Uterus (tissue), 4 donors: ENCODE results near the gene KRTAP19-4. TPM values are rescaled to one million over a fixed set of nuclear protein-coding genes. Genes with fewer than 3 reads are reported as not detected.

Experiments used
- DNase-seq, 2 donors: peaks; one replicate each; pipeline ENCODE4 v3.0.0-alpha.2; 2019 to 2020
- H3K27ac ChIP-seq, 2 donors: fragments of 200-600 bp; sonication (generic); 1 replicate in 1 of 2; 2 replicates in 1 of 2; pipeline ENCODE4 v1.5.1; 2016 to 2018
- H3K27me3 ChIP-seq, 2 donors: fragments of 200-600 bp; sonication (generic); one replicate each; pipeline ENCODE4 v1.5.1; 2018 to 2019; ENCODE audit warnings: control low read depth in 1 of 2
- H3K36me3 ChIP-seq, 2 donors: fragments of 200-600 bp; sonication (generic); one replicate each; pipeline ENCODE4 v1.5.1; 2019; ENCODE audit warnings: control low read depth in 1 of 2
- H3K4me1 ChIP-seq, 2 donors: fragments of 200-600 bp; sonication (generic); one replicate each; pipeline ENCODE4 v1.5.1; 2018 to 2019; ENCODE audit warnings: control low read depth in 1 of 2
- H3K4me3 ChIP-seq, 2 donors: fragments of 200-600 bp; sonication (generic); 1 replicate in 1 of 2; 2 replicates in 1 of 2; pipeline ENCODE4 v1.5.1; 2018 to 2019; ENCODE audit warnings: mild to moderate bottlenecking in 1 of 2
- H3K9me3 ChIP-seq, 2 donors: fragments of 200-600 bp; sonication (generic); one replicate each; pipeline ENCODE4 v1.5.1; 2019; ENCODE audit warnings: control low read depth in 1 of 2
- POLR2A ChIP-seq, 2 donors: fragments of 450-650 bp; IDR thresholded peaks; one replicate each; pipeline ENCODE4 v1.6.1; 2016; ENCODE audit warnings: antibody characterized with exemption in 2 of 2, mild to moderate bottlenecking in 1 of 2, moderate library complexity in 1 of 2
- intact Hi-C: fragments of 100-400 bp; cut with DNase I; formaldehyde crosslinking; loops from one replicate; pipeline ENCODE4 v1.15.1; 2023; ENCODE audit warnings: low total_unique reads
- small RNA-seq: library from RNA; depleted of rRNA; stranded (forward); fragments of <200 nt; gene quantifications from one replicate; pipeline ENCODE3, GENCODE V24; 2016
- total RNA-seq, 4 donors: library from RNA; depleted of rRNA in 3 of 4; stranded (reverse); fragments of >200 nt in 3 of 4; gene quantifications; one replicate each; pipeline versions ENCODE4 v1.1.0 to v1.2.4, GENCODE V29; 2014 to 2023
- TF ChIP-seq, protein P1 (sequence below), 4 experiments: fragments of 200-600 bp in 2 of 4; fragments of 450-650 bp in 2 of 4; sonication (generic) in 2 of 4; IDR thresholded peaks; one replicate each; pipeline ENCODE4 v1.5.1; 2016 to 2019; ENCODE audit warnings: antibody characterized with exemption in 4 of 4, mild to moderate bottlenecking in 2 of 4, moderate library complexity in 1 of 4
- donor health status: DM: yes; HTN: yes; CAD: no.

The KRTAP19-4 gene
- total RNA-seq, 4 donors from 2014 or later = not detected

DNA sequence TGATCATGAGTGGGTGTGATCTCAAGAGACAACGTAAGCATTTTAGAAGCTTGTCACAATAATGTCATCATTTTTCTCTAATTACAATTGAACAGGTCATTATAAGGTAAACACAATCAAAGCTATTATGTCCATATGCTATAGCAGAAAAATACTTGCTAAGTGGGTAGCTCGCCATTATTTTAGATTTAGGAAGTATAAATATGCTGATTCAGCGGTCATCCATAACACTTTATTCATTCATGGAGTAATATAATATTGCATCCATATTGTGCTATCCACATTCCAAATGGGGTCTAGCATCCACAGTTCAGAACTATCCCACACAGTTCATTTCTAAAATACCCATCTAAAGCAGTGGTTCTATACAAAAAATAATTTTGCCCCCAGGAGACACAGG lies 48.5 kb downstream of the KRTAP19-4 start:
- H3K27ac ChIP-seq = no peak overlapping the region
- intact Hi-C loops = no loop called here
- TF ChIP-seq POLR2A (IDR thresholded peaks at IDR 0.05) = no peak
- TF ChIP-seq, protein P1, sequence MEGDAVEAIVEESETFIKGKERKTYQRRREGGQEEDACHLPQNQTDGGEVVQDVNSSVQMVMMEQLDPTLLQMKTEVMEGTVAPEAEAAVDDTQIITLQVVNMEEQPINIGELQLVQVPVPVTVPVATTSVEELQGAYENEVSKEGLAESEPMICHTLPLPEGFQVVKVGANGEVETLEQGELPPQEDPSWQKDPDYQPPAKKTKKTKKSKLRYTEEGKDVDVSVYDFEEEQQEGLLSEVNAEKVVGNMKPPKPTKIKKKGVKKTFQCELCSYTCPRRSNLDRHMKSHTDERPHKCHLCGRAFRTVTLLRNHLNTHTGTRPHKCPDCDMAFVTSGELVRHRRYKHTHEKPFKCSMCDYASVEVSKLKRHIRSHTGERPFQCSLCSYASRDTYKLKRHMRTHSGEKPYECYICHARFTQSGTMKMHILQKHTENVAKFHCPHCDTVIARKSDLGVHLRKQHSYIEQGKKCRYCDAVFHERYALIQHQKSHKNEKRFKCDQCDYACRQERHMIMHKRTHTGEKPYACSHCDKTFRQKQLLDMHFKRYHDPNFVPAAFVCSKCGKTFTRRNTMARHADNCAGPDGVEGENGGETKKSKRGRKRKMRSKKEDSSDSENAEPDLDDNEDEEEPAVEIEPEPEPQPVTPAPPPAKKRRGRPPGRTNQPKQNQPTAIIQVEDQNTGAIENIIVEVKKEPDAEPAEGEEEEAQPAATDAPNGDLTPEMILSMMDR (IDR thresholded peaks at IDR 0.05) = no peak
- no peak overlapping the region for H3K4me3 ChIP-seq
- no peaks in the 10 kb centered on the region for H3K4me1 ChIP-seq
- no peak for DNase-seq
- H3K9me3 ChIP-seq = no peaks in the 10 kb centered on the region
- no peaks in the 10 kb centered on the region for H3K27me3 ChIP-seq
- no peaks in the 10 kb centered on the region for H3K36me3 ChIP-seq

DNA sequence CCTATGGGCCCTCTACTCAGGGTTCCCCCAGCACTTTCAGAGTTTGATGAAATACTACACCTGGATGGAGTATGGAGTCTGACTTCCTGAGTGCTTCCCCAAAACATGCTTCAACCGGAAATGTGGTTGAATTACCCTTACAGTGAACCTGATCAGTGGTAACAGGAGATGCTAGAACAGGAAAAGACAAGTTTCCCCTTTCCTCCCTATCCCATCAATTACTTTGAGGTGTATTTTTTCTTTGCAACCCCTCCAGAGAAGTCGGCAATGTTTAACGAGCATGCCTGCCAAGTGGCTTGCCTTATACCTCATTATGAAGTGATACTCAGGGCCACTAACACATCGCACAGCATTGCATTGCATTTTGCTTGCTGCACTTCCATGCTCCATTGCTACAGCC lies 49.9 kb downstream of the KRTAP19-4 start:
- Histone ChIP-seq H3K4me1 (no peaks in the 10 kb centered on the region), H3K27me3 (no peaks in the 10 kb centered on the region), H3K9me3 (no peaks in the 10 kb centered on the region), H3K36me3 (no peaks in the 10 kb centered on the region), H3K4me3 (no peak overlapping the region), H3K27ac (no peak overlapping the region)
- intact Hi-C loops = no loop called here
- DNase-seq = no peak
- TF ChIP-seq, protein P1 (IDR thresholded peaks at IDR 0.05) = no peak
- no peak for TF ChIP-seq POLR2A (IDR thresholded peaks at IDR 0.05)

Small RNA genes within 50 kb of the gene (small RNA-seq; reads per million reads assigned to genes)
- gene AP000567.1 (not detected), gene KRTAP19-10P (not detected), gene KRTAP19-11P (not detected), gene KRTAP19-9P (not detected)

Other genes starting within 250 kb of the KRTAP19-4 start
- gene KRTAP24-1, start 214.2 kb downstream of the KRTAP19-4 start, total RNA-seq = not detected
- gene KRTAP25-1, start 207.7 kb downstream of the KRTAP19-4 start, total RNA-seq = not detected
- gene KRTAP26-1, start 176.8 kb downstream of the KRTAP19-4 start, total RNA-seq = not detected
- not detected for gene KRTAP27-1, start 159.5 kb downstream of the KRTAP19-4 start, total RNA-seq
- not detected for gene KRTAP23-1, start 148.6 kb downstream of the KRTAP19-4 start, total RNA-seq
- gene KRTAP13-2, start 124.9 kb downstream of the KRTAP19-4 start, total RNA-seq = not detected
- gene KRTAP13-1, start 101.1 kb downstream of the KRTAP19-4 start, total RNA-seq = not detected
- not detected for gene KRTAP13-3, start 71.2 kb downstream of the KRTAP19-4 start, total RNA-seq
- not detected for gene KRTAP13-4, start 66.9 kb downstream of the KRTAP19-4 start, total RNA-seq
- not detected for gene KRTAP15-1, start 56.9 kb downstream of the KRTAP19-4 start, total RNA-seq
- gene KRTAP19-1, start 16.8 kb downstream of the KRTAP19-4 start, total RNA-seq = not detected
- gene KRTAP19-2, start 9.7 kb downstream of the KRTAP19-4 start, total RNA-seq = not detected
- not detected for gene KRTAP19-3, start 5.2 kb downstream of the KRTAP19-4 start, total RNA-seq
- gene KRTAP19-5, start 5.0 kb upstream of the KRTAP19-4 start, total RNA-seq = not detected
- not detected for gene KRTAP19-6, start 44.7 kb upstream of the KRTAP19-4 start, total RNA-seq
- not detected for gene KRTAP19-7, start 64.1 kb upstream of the KRTAP19-4 start, total RNA-seq
- gene KRTAP22-2, start 93.2 kb upstream of the KRTAP19-4 start, total RNA-seq = not detected
- not detected for gene KRTAP6-3, start 95.3 kb upstream of the KRTAP19-4 start, total RNA-seq
- not detected for gene KRTAP6-2, start 101.7 kb upstream of the KRTAP19-4 start, total RNA-seq
- gene KRTAP22-1, start 103.9 kb upstream of the KRTAP19-4 start, total RNA-seq = not detected
- not detected for gene KRTAP6-1, start 116.8 kb upstream of the KRTAP19-4 start, total RNA-seq
- not detected for gene KRTAP20-1, start 119.3 kb upstream of the KRTAP19-4 start, total RNA-seq
- not detected for gene KRTAP20-4, start 123.5 kb upstream of the KRTAP19-4 start, total RNA-seq
- gene KRTAP20-2, start 138.0 kb upstream of the KRTAP19-4 start, total RNA-seq = not detected
- not detected for gene KRTAP20-3, start 145.7 kb upstream of the KRTAP19-4 start, total RNA-seq
- gene KRTAP21-3, start 221.6 kb upstream of the KRTAP19-4 start, total RNA-seq = not detected